Activated naive CD8-positive, alpha-beta T cell treated with anti-CD3 and anti-CD28 coated beads, Interleukin-2, amount 50 U/mL, for 24 hours (primary cell): ENCODE results near the gene ANGPTL8.

ENCODE experiments used
- ATAC-seq: fragments of 150-1000 bp; cut with Tn5 transposase; one replicate; pipeline ENCODE4 v1.10.0; 2021
- DNase-seq: peaks from one replicate; pipeline ENCODE4 v3.0.0; 2021
- H3K27ac Mint-ChIP-seq: one replicate; pipeline ENCODE4 v1.8.0; 2021; ENCODE audit warnings: mild to moderate bottlenecking, mixed read lengths
- H3K27me3 Mint-ChIP-seq: one replicate; pipeline ENCODE4 v1.8.0; 2021; ENCODE audit warnings: mixed read lengths
- H3K36me3 Mint-ChIP-seq: one replicate; pipeline ENCODE4 v1.8.0; 2021; ENCODE audit warnings: low read depth, mixed read lengths
- H3K4me1 Mint-ChIP-seq: one replicate; pipeline ENCODE4 v1.8.0; 2021; ENCODE audit warnings: mixed read lengths
- H3K4me3 Mint-ChIP-seq: one replicate; pipeline ENCODE4 v1.8.0; 2021; ENCODE audit warnings: mild to moderate bottlenecking, moderate library complexity, mixed read lengths
- H3K9me3 Mint-ChIP-seq: one replicate; pipeline ENCODE4 v1.8.0; 2021; ENCODE audit warnings: mixed read lengths

ANGPTL8 gene

GRCh38 chr19:11221082-11221598 lies 18.3 kb upstream of the ANGPTL8 start:
- H3K4me3 Mint-ChIP-seq: no peak overlapping the region
- peaks cover 9% of the 10 kb centered on the region for H3K36me3 Mint-ChIP-seq
- no peak for DNase-seq
- H3K27me3 Mint-ChIP-seq: peaks cover 8% of the 10 kb centered on the region
- H3K4me1 Mint-ChIP-seq: no peaks in the 10 kb centered on the region
- no peak for ATAC-seq
- H3K9me3 Mint-ChIP-seq: peaks cover 15% of the 10 kb centered on the region
- H3K27ac Mint-ChIP-seq: no peak overlapping the region

- Mint-ChIP-seq H3K4me1 (no peaks in the 10 kb centered on the region), H3K4me3 (no peak overlapping the region), H3K36me3 (peaks cover 9% of the 10 kb centered on the region), H3K27me3 (peaks cover 4% of the 10 kb centered on the region), H3K27ac (no peak overlapping the region), H3K9me3 (peaks cover 15% of the 10 kb centered on the region)
- DNase-seq: no peak
- ATAC-seq: no peak
Measured at GRCh38 chr19:11223200-11223599, 16.2 kb upstream of the ANGPTL8 start.

- Mint-ChIP-seq H3K36me3 (peaks cover 9% of the 10 kb centered on the region), H3K4me1 (no peaks in the 10 kb centered on the region), H3K27me3 (peaks cover 4% of the 10 kb centered on the region), H3K4me3 (no peak overlapping the region), H3K9me3 (peaks cover 15% of the 10 kb centered on the region), H3K27ac (no peak overlapping the region)
- DNase-seq (no peak), ATAC-seq (no peak)
Measured at GRCh38 chr19:11224429-11224828, 15.0 kb upstream of the ANGPTL8 start.

- no peak overlapping the region for H3K4me3 Mint-ChIP-seq
- DNase-seq (no peak), ATAC-seq (no peak)
- peaks cover 14% of the 10 kb centered on the region for H3K9me3 Mint-ChIP-seq
- H3K27ac Mint-ChIP-seq: no peak overlapping the region
- peaks cover 4% of the 10 kb centered on the region for H3K27me3 Mint-ChIP-seq
- no peaks in the 10 kb centered on the region for H3K4me1 Mint-ChIP-seq
- peaks cover 9% of the 10 kb centered on the region for H3K36me3 Mint-ChIP-seq
Measured at GRCh38 chr19:11225172-11225571, 14.2 kb upstream of the ANGPTL8 start.

- ATAC-seq: no peak
- no peak for DNase-seq
- no peak overlapping the region for H3K27ac Mint-ChIP-seq
- H3K4me1 Mint-ChIP-seq: no peaks in the 10 kb centered on the region
- H3K36me3 Mint-ChIP-seq: peaks cover 6% of the 10 kb centered on the region
- peaks cover 9% of the 10 kb centered on the region for H3K9me3 Mint-ChIP-seq
- no peak overlapping the region for H3K4me3 Mint-ChIP-seq
- H3K27me3 Mint-ChIP-seq: no peaks in the 10 kb centered on the region
Measured at GRCh38 chr19:11225815-11226214, 13.6 kb upstream of the ANGPTL8 start.

GRCh38 chr19:11226716-11227166 lies 12.7 kb upstream of the ANGPTL8 start:
- ATAC-seq: no peak
- Mint-ChIP-seq H3K9me3 (peaks cover under 1% of the 10 kb centered on the region), H3K27me3 (no peaks in the 10 kb centered on the region), H3K4me1 (no peaks in the 10 kb centered on the region), H3K4me3 (no peak overlapping the region), H3K27ac (no peak overlapping the region), H3K36me3 (no peaks in the 10 kb centered on the region)
- no peak for DNase-seq

GRCh38 chr19:11227195-11227886 lies 12.1 kb upstream of the ANGPTL8 start:
- no peaks in the 10 kb centered on the region for H3K9me3 Mint-ChIP-seq
- DNase-seq (peak; percentile 14), ATAC-seq (no peak)
- H3K27ac Mint-ChIP-seq: no peak overlapping the region
- H3K36me3 Mint-ChIP-seq: no peaks in the 10 kb centered on the region
- no peaks in the 10 kb centered on the region for H3K27me3 Mint-ChIP-seq
- no peaks in the 10 kb centered on the region for H3K4me1 Mint-ChIP-seq
- H3K4me3 Mint-ChIP-seq: no peak overlapping the region

- ATAC-seq (no peak), DNase-seq (no peak)
- Mint-ChIP-seq H3K36me3 (no peaks in the 10 kb centered on the region), H3K4me3 (no peak overlapping the region), H3K27ac (no peak overlapping the region), H3K27me3 (no peaks in the 10 kb centered on the region), H3K9me3 (no peaks in the 10 kb centered on the region), H3K4me1 (no peaks in the 10 kb centered on the region)
Measured at GRCh38 chr19:11230621-11231386, 8.6 kb upstream of the ANGPTL8 start.

GRCh38 chr19:11232555-11232954 lies 6.9 kb upstream of the ANGPTL8 start:
- Mint-ChIP-seq H3K9me3 (no peaks in the 10 kb centered on the region), H3K4me1 (no peaks in the 10 kb centered on the region), H3K27me3 (no peaks in the 10 kb centered on the region), H3K27ac (no peak overlapping the region), H3K4me3 (no peak overlapping the region), H3K36me3 (no peaks in the 10 kb centered on the region)
- ATAC-seq (no peak), DNase-seq (no peak)

GRCh38 chr19:11233073-11233472 lies 6.3 kb upstream of the ANGPTL8 start:
- no peak for ATAC-seq
- Mint-ChIP-seq H3K27me3 (no peaks in the 10 kb centered on the region), H3K9me3 (no peaks in the 10 kb centered on the region), H3K27ac (no peak overlapping the region), H3K4me1 (no peaks in the 10 kb centered on the region), H3K36me3 (no peaks in the 10 kb centered on the region), H3K4me3 (no peak overlapping the region)
- DNase-seq: no peak

GRCh38 chr19:11234486-11235075 lies 4.8 kb upstream of the ANGPTL8 start:
- Mint-ChIP-seq H3K9me3 (no peaks in the 10 kb centered on the region), H3K4me3 (no peak overlapping the region), H3K4me1 (no peaks in the 10 kb centered on the region), H3K36me3 (no peaks in the 10 kb centered on the region), H3K27ac (no peak overlapping the region), H3K27me3 (no peaks in the 10 kb centered on the region)
- no peak for DNase-seq
- ATAC-seq: no peak

- Mint-ChIP-seq H3K4me3 (no peak overlapping the region), H3K27ac (no peak overlapping the region), H3K9me3 (no peaks in the 10 kb centered on the region), H3K36me3 (no peaks in the 10 kb centered on the region), H3K27me3 (peaks cover 4% of the 10 kb centered on the region), H3K4me1 (no peaks in the 10 kb centered on the region)
- ATAC-seq: no peak
- no peak for DNase-seq
Measured at GRCh38 chr19:11236324-11237301, 2.8 kb upstream of the ANGPTL8 start.

- DNase-seq (no peak), ATAC-seq (no peak)
- H3K4me3 Mint-ChIP-seq: no peak overlapping the region
Measured at GRCh38 chr19:11237321-11237720, 2.1 kb upstream of the ANGPTL8 start.

GRCh38 chr19:11238041-11238440 lies 1.4 kb upstream of the ANGPTL8 start:
- DNase-seq (no peak), ATAC-seq (no peak)
- Mint-ChIP-seq H3K27ac (no peak overlapping the region), H3K36me3 (no peaks in the 10 kb centered on the region), H3K9me3 (no peaks in the 10 kb centered on the region), H3K4me1 (no peaks in the 10 kb centered on the region), H3K4me3 (no peak overlapping the region), H3K27me3 (peaks cover 8% of the 10 kb centered on the region)

More at GRCh38 chr19:11237321-11237720, 2.1 kb upstream of the ANGPTL8 start:
- Mint-ChIP-seq H3K27me3 (peaks cover 4% of the 10 kb centered on the region), H3K27ac (no peak overlapping the region), H3K4me1 (no peaks in the 10 kb centered on the region), H3K36me3 (no peaks in the 10 kb centered on the region), H3K9me3 (no peaks in the 10 kb centered on the region)
